Small intestine (tissue), 7 donors: ENCODE measurements around the gene TADA2A. TPM values are rescaled to one million over a fixed set of nuclear protein-coding genes. Genes with fewer than 3 reads are reported as not detected.
"Not testable (repeated sequence)": the region's sequence is repeated elsewhere in the genome, so short reads cannot be mapped to it uniquely, and the experiment has no call there.

ENCODE experiments used
- DNase-seq, 2 donors: peaks; one replicate each; pipeline versions ENCODE4 v3.0.0 to v3.0.0-alpha.2; 2013
- FAIRE-seq: peaks from 2 replicates; lab custom pipeline; 2012; peaks lifted over from hg19 to GRCh38; lab: Jason Lieb, UNC
- H3K27ac ChIP-seq, 3 donors: one replicate each; pipeline ENCODE4 v1.5.1; 2013; ENCODE audit warnings: low read length in 2 of 3, mild to moderate bottlenecking in 2 of 3, control low read depth in 1 of 3, inconsistent platforms in 1 of 3, low read depth in 1 of 3, moderate library complexity in 1 of 3
- H3K27me3 ChIP-seq, 3 donors: one replicate each; pipeline ENCODE4 v1.6.1; 2013; ENCODE audit warnings: low read length in 3 of 3, inconsistent platforms in 1 of 3; ENCODE audit not compliant: control insufficient read depth in 3 of 3, insufficient read depth in 3 of 3
- H3K36me3 ChIP-seq, 3 donors: one replicate each; pipeline ENCODE4 v1.6.1; 2013; ENCODE audit warnings: low read length in 3 of 3, inconsistent platforms in 1 of 3, low read depth in 1 of 3, mild to moderate bottlenecking in 1 of 3, moderate library complexity in 1 of 3; ENCODE audit not compliant: control insufficient read depth in 3 of 3, insufficient read depth in 2 of 3
- H3K4me1 ChIP-seq, 3 donors: one replicate each; pipeline ENCODE4 v1.6.1; 2013; ENCODE audit warnings: low read length in 2 of 3, inconsistent platforms in 1 of 3, low read depth in 1 of 3, mild to moderate bottlenecking in 1 of 3, moderate library complexity in 1 of 3; ENCODE audit not compliant: control insufficient read depth in 3 of 3, insufficient read depth in 2 of 3
- H3K4me3 ChIP-seq, 3 donors: one replicate each; pipeline ENCODE4 v1.5.1; 2013; ENCODE audit warnings: low read length in 3 of 3, control low read depth in 1 of 3, inconsistent platforms in 1 of 3, low read depth in 1 of 3, mild to moderate bottlenecking in 1 of 3, moderate library complexity in 1 of 3
- H3K9me3 ChIP-seq, 2 donors: one replicate each; pipeline ENCODE4 v1.6.1; 2013; ENCODE audit warnings: low read depth in 1 of 2, low read length in 1 of 2; ENCODE audit not compliant: control insufficient read depth in 2 of 2, insufficient read depth in 1 of 2
- WGBS, 3 donors: extraction: QIAGEN DNeasy Blood & Tissue Kit; methylation state at CpG; one replicate each; pipeline ENCODE4 v1.1.7; 2013; 5-methylcytosine and 5-hydroxymethylcytosine counted together
- polyA plus RNA-seq, 4 donors: library from polyadenylated mRNA; stranded (reverse) in 3 of 4; unstranded in 1 of 4; fragments of 200-250 nt in 3 of 4; fragments of 120-200 nt in 1 of 4; gene quantifications; one replicate each; pipeline versions ENCODE4 v1.2.1 to v1.2.3, GENCODE V29; 2013
- donor health status: healthy with polysubstance abuse.
- donor health status: control.
- donor health status: control.
- donor health status: Bipolar disorder and iron deficiency.
- donor health status: healthy.

The TADA2A gene
- polyA plus RNA-seq, 4 donors, result 7.4 to 20.8 (median 8.5) TPM

- Histone ChIP-seq H3K27ac (peak overlapping the region in 1 of 3 donors; percentile 60), H3K27me3 (no peaks in the 10 kb centered on the region), H3K36me3 (peaks cover 0 to 3% (median 3%) of the 10 kb centered on the region in 3 donors), H3K9me3 (no peaks in the 10 kb centered on the region), H3K4me3 (no peak overlapping the region), H3K4me1 (peaks cover 11 to 49% (median 16%) of the 10 kb centered on the region in 3 donors)
- WGBS, 3 donors, result 81 to 86% (median 86%) methylated on average over 3 of the region's 3 CpGs
- FAIRE-seq (no peak), DNase-seq (no peak)
Observed at GRCh38 chr17:37388266-37388665, 18.4 kb upstream of the TADA2A start.

- FAIRE-seq (no peak), DNase-seq (no peak)
- Histone ChIP-seq H3K36me3 (peaks cover 0 to 2% (median 2%) of the 10 kb centered on the region in 3 donors), H3K27me3 (no peaks in the 10 kb centered on the region), H3K27ac (peak overlapping the region in 1 of 3 donors; percentile 20), H3K4me1 (peaks cover 11 to 49% (median 16%) of the 10 kb centered on the region in 3 donors), H3K4me3 (no peak overlapping the region), H3K9me3 (no peaks in the 10 kb centered on the region)
- 41 to 69% (median 62%) methylated on average over 4 of the region's 4 CpGs for WGBS, 3 donors
Observed at GRCh38 chr17:37389160-37389559, 17.5 kb upstream of the TADA2A start.

- FAIRE-seq (no peak), DNase-seq (peak in 1 of 2 donors; percentile 83)
- peak overlapping the region in 1 of 3 donors; percentile 25 for H3K27ac ChIP-seq
- H3K4me3 ChIP-seq, result no peak overlapping the region
- no peaks in the 10 kb centered on the region for H3K27me3 ChIP-seq
- peaks cover 11 to 35% (median 16%) of the 10 kb centered on the region in 3 donors for H3K4me1 ChIP-seq
- WGBS, 3 donors, result 41 to 76% (median 55%) methylated on average over 6 of the region's 6 CpGs
- peaks cover 0 to 2% (median 2%) of the 10 kb centered on the region in 3 donors for H3K36me3 ChIP-seq
- no peaks in the 10 kb centered on the region for H3K9me3 ChIP-seq
Observed at GRCh38 chr17:37391146-37391545, 15.5 kb upstream of the TADA2A start.

DNA sequence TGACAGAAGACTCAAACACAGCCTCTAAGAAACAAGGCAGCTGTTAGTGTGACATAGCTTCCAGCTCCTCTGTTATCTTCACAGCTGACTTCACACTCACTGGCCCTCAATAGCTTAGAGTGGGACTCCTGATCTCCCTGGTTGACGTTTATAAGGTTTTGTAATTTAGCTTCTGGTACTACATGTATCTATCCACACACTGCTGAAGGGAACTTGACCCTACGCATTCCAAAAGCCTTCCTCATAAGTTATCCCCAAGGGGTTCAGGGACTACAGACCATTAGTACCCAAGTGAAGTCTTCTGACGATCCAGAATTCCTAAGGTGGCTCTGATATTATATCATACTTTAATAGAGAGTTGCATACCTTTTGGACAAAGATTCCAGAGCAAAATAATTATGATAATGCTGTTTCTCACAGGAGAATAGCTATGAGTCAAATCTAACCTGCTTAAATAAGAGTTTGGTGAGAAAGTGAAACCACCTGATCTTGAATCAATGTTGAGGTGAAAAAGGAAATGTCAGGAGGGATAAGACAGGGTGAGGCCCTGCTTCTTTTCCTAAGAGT, 14.6 kb upstream of the TADA2A start:
- peak; percentile 45 to 55 for DNase-seq
- Histone ChIP-seq H3K27me3 (no peaks in the 10 kb centered on the region), H3K4me3 (no peak overlapping the region), H3K36me3 (peaks cover 0 to 2% (median 2%) of the 10 kb centered on the region in 3 donors), H3K9me3 (no peaks in the 10 kb centered on the region), H3K4me1 (peaks cover 11 to 29% (median 16%) of the 10 kb centered on the region in 3 donors), H3K27ac (peak overlapping the region; percentile 26 to 80 (median 68))
- no peak for FAIRE-seq
- WGBS, 3 donors, result 34 to 59% (median 51%) methylated on average over 3 of the region's 3 CpGs

- Histone ChIP-seq H3K27ac (no peak overlapping the region), H3K9me3 (no peaks in the 10 kb centered on the region), H3K27me3 (no peaks in the 10 kb centered on the region), H3K4me3 (no peak overlapping the region), H3K4me1 (peaks cover 11 to 24% (median 14%) of the 10 kb centered on the region in 3 donors), H3K36me3 (peaks cover 0 to 2% (median 2%) of the 10 kb centered on the region in 3 donors)
- DNase-seq (no peak), FAIRE-seq (no peak)
- 94 to 97% (median 96%) methylated on average over 7 of the region's 7 CpGs for WGBS, 3 donors
Observed at GRCh38 chr17:37393352-37393751, 13.3 kb upstream of the TADA2A start.

DNA sequence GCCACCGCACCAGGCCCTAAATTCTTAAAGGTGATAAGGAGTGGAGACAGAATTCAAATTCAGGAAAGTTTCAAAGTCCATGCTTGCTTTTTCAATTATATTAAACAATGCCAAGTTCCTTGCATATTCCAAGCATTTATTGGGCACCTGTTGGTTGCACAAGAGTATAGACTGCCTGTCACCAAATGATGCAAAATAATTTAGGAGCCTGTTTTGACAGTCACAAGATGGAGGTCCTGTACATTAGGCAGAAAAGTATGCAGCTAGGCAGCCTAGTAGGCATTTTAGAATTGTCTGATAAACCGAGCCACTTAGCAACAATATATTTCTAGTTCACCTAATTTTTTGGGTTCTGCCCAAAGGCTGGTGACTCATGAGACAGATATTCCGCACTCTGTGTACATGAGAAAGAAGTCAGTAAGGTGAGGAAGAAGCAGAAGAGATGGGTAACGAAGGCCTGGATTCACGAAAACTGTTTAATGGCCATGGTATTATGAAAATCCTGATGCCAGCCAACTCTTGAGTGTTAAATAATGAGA, 7.4 kb upstream of the TADA2A start:
- H3K36me3 ChIP-seq, result peaks cover 0 to 3% (median 0%) of the 10 kb centered on the region in 3 donors
- DNase-seq (no peak), FAIRE-seq (no peak)
- no peaks in the 10 kb centered on the region for H3K4me1 ChIP-seq
- H3K27me3 ChIP-seq, result no peaks in the 10 kb centered on the region
- 65 to 79% (median 76%) methylated on average over 5 of the region's 5 CpGs for WGBS, 3 donors
- no peak overlapping the region for H3K4me3 ChIP-seq
- no peaks in the 10 kb centered on the region for H3K9me3 ChIP-seq
- no peak overlapping the region for H3K27ac ChIP-seq

GRCh38 chr17:37400505-37400904, 6.2 kb upstream of the TADA2A start:
- H3K4me1 ChIP-seq, result peaks cover 0 to 2% (median 0%) of the 10 kb centered on the region in 3 donors
- no peaks in the 10 kb centered on the region for H3K27me3 ChIP-seq
- no peak for DNase-seq
- peaks cover 0 to 3% (median 0%) of the 10 kb centered on the region in 3 donors for H3K36me3 ChIP-seq
- no peak overlapping the region for H3K27ac ChIP-seq
- no peaks in the 10 kb centered on the region for H3K9me3 ChIP-seq
- H3K4me3 ChIP-seq, result no peak overlapping the region
- FAIRE-seq, result no peak

DNA sequence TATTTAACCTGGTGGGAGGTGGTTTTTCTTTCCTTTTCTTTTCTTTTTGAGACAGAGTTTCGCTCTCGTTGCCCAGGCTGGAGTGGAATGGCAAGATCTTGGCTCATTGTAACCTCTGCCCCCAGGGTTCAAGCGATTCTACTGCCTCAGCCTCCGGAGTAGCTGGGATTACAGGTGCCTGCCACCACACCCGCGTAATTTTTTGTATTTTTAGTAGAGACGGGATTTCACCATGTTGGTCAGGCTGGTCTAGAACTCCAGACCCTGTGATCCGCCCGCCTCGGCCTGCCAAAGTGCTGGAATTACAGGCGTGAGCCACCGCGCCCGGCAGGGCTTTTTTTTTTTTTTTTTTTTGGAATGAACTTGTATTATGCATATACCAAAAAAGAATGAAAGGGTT, 1.2 kb upstream of the TADA2A start:
- peak overlapping the region in 2 of 3 donors; percentile 8 to 46 for H3K27ac ChIP-seq
- peak overlapping the region in 2 of 3 donors; percentile 61 to 69 for H3K4me3 ChIP-seq
- not testable (repeated sequence) for H3K27me3 ChIP-seq, FAIRE-seq, H3K4me1 ChIP-seq, H3K9me3 ChIP-seq
- H3K36me3 ChIP-seq, result peaks cover 0 to 12% (median 3%) of the 10 kb centered on the region in 3 donors
- DNase-seq, result peak in 1 of 2 donors; percentile 60
- 21 to 46% (median 46%) methylated on average over 14 of the region's 14 CpGs for WGBS, 3 donors
